ENCODE results near the gene LIX1L.
A peak's percentile ranks its signal among the peaks of the same experiment; 100 is the strongest.

LIX1L gene

GRCh38 chr1:145985502-145986439 lies 28.0 kb upstream of the LIX1L start:
- Histone ChIP-seq H3K9me3 (ENCODE audit: control insufficient read depth, low read length) (no peaks in the 10 kb centered on the region), H3K27ac (ENCODE audit: insufficient read depth, low read length, poor library complexity, severe bottlenecking) (peak overlapping the region; percentile 45), H3K4me3 (ENCODE audit: insufficient read depth, low read depth, low read length, poor library complexity, severe bottlenecking) (peak overlapping the region; percentile 16), H3K4me1 (ENCODE audit: control insufficient read depth, insufficient read depth, low read length, poor library complexity, severe bottlenecking) (peaks cover 54% of the 10 kb centered on the region), H3K27me3 (replicated peaks; ENCODE audit: control insufficient read depth, insufficient read depth, low read length, poor library complexity, severe bottlenecking) (no peaks in the 10 kb centered on the region), H3K36me3 (ENCODE audit: control insufficient read depth, insufficient read depth, low read length) (no peaks in the 10 kb centered on the region)
- no peak for DNase-seq

DNA sequence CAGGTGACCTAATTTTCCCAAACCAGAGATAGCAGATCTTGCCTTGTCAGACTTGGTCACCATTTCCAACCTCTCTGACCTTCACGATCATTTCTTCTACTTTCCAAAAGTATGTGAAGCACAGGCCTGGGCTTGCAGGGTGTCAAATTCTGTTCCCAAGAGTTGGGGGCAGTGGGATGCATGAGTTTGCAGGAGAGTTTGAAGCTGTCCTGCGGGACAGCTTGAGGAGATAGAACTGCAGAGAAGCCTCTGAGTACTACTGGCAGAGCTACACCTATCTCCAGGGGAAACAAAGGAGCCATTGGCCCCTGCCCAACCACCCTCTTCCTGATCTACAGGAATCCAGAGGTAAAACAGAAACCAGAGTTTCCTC lies 27.3 kb upstream of the LIX1L start:
- Histone ChIP-seq H3K9me3 (ENCODE audit: control insufficient read depth, low read length) (no peaks in the 10 kb centered on the region), H3K4me1 (ENCODE audit: control insufficient read depth, insufficient read depth, low read length, poor library complexity, severe bottlenecking) (peaks cover 61% of the 10 kb centered on the region), H3K27me3 (replicated peaks; ENCODE audit: control insufficient read depth, insufficient read depth, low read length, poor library complexity, severe bottlenecking) (no peaks in the 10 kb centered on the region), H3K4me3 (ENCODE audit: insufficient read depth, low read depth, low read length, poor library complexity, severe bottlenecking) (peak overlapping the region; percentile 16), H3K27ac (ENCODE audit: insufficient read depth, low read length, poor library complexity, severe bottlenecking) (peak overlapping the region; percentile 45), H3K36me3 (ENCODE audit: control insufficient read depth, insufficient read depth, low read length) (no peaks in the 10 kb centered on the region)
- no peak for DNase-seq

GRCh38 chr1:145983960-145984830 lies 26.4 kb upstream of the LIX1L start:
- no peaks in the 10 kb centered on the region for H3K9me3 ChIP-seq (ENCODE audit: control insufficient read depth, low read length)
- H3K4me1 ChIP-seq (ENCODE audit: control insufficient read depth, insufficient read depth, low read length, poor library complexity, severe bottlenecking) = peaks cover 68% of the 10 kb centered on the region
- H3K27ac ChIP-seq (ENCODE audit: insufficient read depth, low read length, poor library complexity, severe bottlenecking) = peak overlapping the region; percentile 45
- no peak overlapping the region for H3K4me3 ChIP-seq (ENCODE audit: insufficient read depth, low read depth, low read length, poor library complexity, severe bottlenecking)
- DNase-seq = peak; percentile 34 to 48 (median 40)
- no peaks in the 10 kb centered on the region for H3K36me3 ChIP-seq (ENCODE audit: control insufficient read depth, insufficient read depth, low read length)
- H3K27me3 ChIP-seq (replicated peaks; ENCODE audit: control insufficient read depth, insufficient read depth, low read length, poor library complexity, severe bottlenecking) = no peaks in the 10 kb centered on the region

- H3K36me3 ChIP-seq (ENCODE audit: control insufficient read depth, insufficient read depth, low read length) = no peaks in the 10 kb centered on the region
- H3K9me3 ChIP-seq (ENCODE audit: control insufficient read depth, low read length) = no peaks in the 10 kb centered on the region
- H3K27ac ChIP-seq (ENCODE audit: insufficient read depth, low read length, poor library complexity, severe bottlenecking) = peak overlapping the region; percentile 46
- no peak overlapping the region for H3K4me3 ChIP-seq (ENCODE audit: insufficient read depth, low read depth, low read length, poor library complexity, severe bottlenecking)
- H3K4me1 ChIP-seq (ENCODE audit: control insufficient read depth, insufficient read depth, low read length, poor library complexity, severe bottlenecking) = peaks cover 77% of the 10 kb centered on the region
- no peaks in the 10 kb centered on the region for H3K27me3 ChIP-seq (replicated peaks; ENCODE audit: control insufficient read depth, insufficient read depth, low read length, poor library complexity, severe bottlenecking)
- DNase-seq = no peak
Measured at GRCh38 chr1:145983206-145983675, 25.4 kb upstream of the LIX1L start.

- no peak overlapping the region for H3K4me3 ChIP-seq (ENCODE audit: insufficient read depth, low read depth, low read length, poor library complexity, severe bottlenecking)
- H3K27ac ChIP-seq (ENCODE audit: insufficient read depth, low read length, poor library complexity, severe bottlenecking) = peak overlapping the region; percentile 46
- no peak for DNase-seq
- peaks cover 85% of the 10 kb centered on the region for H3K4me1 ChIP-seq (ENCODE audit: control insufficient read depth, insufficient read depth, low read length, poor library complexity, severe bottlenecking)
- H3K27me3 ChIP-seq (replicated peaks; ENCODE audit: control insufficient read depth, insufficient read depth, low read length, poor library complexity, severe bottlenecking) = no peaks in the 10 kb centered on the region
- no peaks in the 10 kb centered on the region for H3K36me3 ChIP-seq (ENCODE audit: control insufficient read depth, insufficient read depth, low read length)
- H3K9me3 ChIP-seq (ENCODE audit: control insufficient read depth, low read length) = no peaks in the 10 kb centered on the region
Measured at GRCh38 chr1:145982010-145982723, 24.4 kb upstream of the LIX1L start.

DNA sequence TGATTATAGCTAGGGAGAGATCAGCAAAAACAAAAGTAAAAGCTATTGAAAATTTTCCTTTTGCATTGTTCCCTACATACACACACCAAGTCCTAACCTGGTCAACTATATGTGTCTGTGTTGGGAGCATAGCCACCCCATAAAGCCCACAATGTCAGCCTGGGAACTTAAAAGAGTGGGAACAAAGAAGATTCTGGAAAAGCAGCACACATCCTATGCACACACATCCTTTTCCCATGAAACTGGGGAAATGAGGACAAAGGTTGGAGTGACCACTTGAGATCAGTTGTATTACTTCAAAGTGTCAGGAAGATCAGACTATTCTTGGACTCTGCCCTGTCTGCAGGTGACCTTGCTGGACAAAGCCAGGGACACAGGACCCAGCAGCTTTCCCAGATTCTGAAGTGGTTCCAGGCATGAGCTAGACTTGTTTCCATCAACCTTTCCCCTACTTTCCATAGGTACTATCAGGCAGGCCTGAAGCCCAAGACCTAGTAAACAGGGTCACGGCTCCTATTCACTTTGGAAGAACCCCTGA lies 22.7 kb upstream of the LIX1L start:
- H3K27ac ChIP-seq (ENCODE audit: insufficient read depth, low read length, poor library complexity, severe bottlenecking) = peak overlapping the region; percentile 92
- peaks cover 80% of the 10 kb centered on the region for H3K4me1 ChIP-seq (ENCODE audit: control insufficient read depth, insufficient read depth, low read length, poor library complexity, severe bottlenecking)
- peak overlapping the region; percentile 42 for H3K4me3 ChIP-seq (ENCODE audit: insufficient read depth, low read depth, low read length, poor library complexity, severe bottlenecking)

GRCh38 chr1:145979746-145980456 lies 22.1 kb upstream of the LIX1L start:
- peak overlapping the region; percentile 92 for H3K27ac ChIP-seq (ENCODE audit: insufficient read depth, low read length, poor library complexity, severe bottlenecking)
- H3K9me3 ChIP-seq (ENCODE audit: control insufficient read depth, low read length) = no peaks in the 10 kb centered on the region
- H3K27me3 ChIP-seq (replicated peaks; ENCODE audit: control insufficient read depth, insufficient read depth, low read length, poor library complexity, severe bottlenecking) = no peaks in the 10 kb centered on the region
- H3K36me3 ChIP-seq (ENCODE audit: control insufficient read depth, insufficient read depth, low read length) = peaks cover 3% of the 10 kb centered on the region
- H3K4me1 ChIP-seq (ENCODE audit: control insufficient read depth, insufficient read depth, low read length, poor library complexity, severe bottlenecking) = peaks cover 74% of the 10 kb centered on the region
- DNase-seq = no peak
- peak overlapping the region; percentile 42 for H3K4me3 ChIP-seq (ENCODE audit: insufficient read depth, low read depth, low read length, poor library complexity, severe bottlenecking)

More for the DNA sequence above, 22.7 kb upstream of the LIX1L start:
- H3K9me3 ChIP-seq (ENCODE audit: control insufficient read depth, low read length) = no peaks in the 10 kb centered on the region
- H3K36me3 ChIP-seq (ENCODE audit: control insufficient read depth, insufficient read depth, low read length) = no peaks in the 10 kb centered on the region
- H3K27me3 ChIP-seq (replicated peaks; ENCODE audit: control insufficient read depth, insufficient read depth, low read length, poor library complexity, severe bottlenecking) = no peaks in the 10 kb centered on the region
- DNase-seq = no peak

GRCh38 chr1:145978854-145979745 lies 21.3 kb upstream of the LIX1L start:
- peak; percentile 66 to 77 (median 73) for DNase-seq
- peak overlapping the region; percentile 42 for H3K4me3 ChIP-seq (ENCODE audit: insufficient read depth, low read depth, low read length, poor library complexity, severe bottlenecking)
- H3K27ac ChIP-seq (ENCODE audit: insufficient read depth, low read length, poor library complexity, severe bottlenecking) = peak overlapping the region; percentile 92
- no peaks in the 10 kb centered on the region for H3K27me3 ChIP-seq (replicated peaks; ENCODE audit: control insufficient read depth, insufficient read depth, low read length, poor library complexity, severe bottlenecking)
- H3K36me3 ChIP-seq (ENCODE audit: control insufficient read depth, insufficient read depth, low read length) = peaks cover 5% of the 10 kb centered on the region
- H3K4me1 ChIP-seq (ENCODE audit: control insufficient read depth, insufficient read depth, low read length, poor library complexity, severe bottlenecking) = peaks cover 66% of the 10 kb centered on the region
- no peaks in the 10 kb centered on the region for H3K9me3 ChIP-seq (ENCODE audit: control insufficient read depth, low read length)

Measured in effector memory CD4-positive, alpha-beta T cell (primary cell).